GF-D8 (cell line): ENCODE results near the gene FLNC.

Source experiments
- DNase-seq: peaks from one replicate; lab custom pipeline; 2025; lab: John Stamatoyannopoulos, UW

FLNC gene

DNA sequence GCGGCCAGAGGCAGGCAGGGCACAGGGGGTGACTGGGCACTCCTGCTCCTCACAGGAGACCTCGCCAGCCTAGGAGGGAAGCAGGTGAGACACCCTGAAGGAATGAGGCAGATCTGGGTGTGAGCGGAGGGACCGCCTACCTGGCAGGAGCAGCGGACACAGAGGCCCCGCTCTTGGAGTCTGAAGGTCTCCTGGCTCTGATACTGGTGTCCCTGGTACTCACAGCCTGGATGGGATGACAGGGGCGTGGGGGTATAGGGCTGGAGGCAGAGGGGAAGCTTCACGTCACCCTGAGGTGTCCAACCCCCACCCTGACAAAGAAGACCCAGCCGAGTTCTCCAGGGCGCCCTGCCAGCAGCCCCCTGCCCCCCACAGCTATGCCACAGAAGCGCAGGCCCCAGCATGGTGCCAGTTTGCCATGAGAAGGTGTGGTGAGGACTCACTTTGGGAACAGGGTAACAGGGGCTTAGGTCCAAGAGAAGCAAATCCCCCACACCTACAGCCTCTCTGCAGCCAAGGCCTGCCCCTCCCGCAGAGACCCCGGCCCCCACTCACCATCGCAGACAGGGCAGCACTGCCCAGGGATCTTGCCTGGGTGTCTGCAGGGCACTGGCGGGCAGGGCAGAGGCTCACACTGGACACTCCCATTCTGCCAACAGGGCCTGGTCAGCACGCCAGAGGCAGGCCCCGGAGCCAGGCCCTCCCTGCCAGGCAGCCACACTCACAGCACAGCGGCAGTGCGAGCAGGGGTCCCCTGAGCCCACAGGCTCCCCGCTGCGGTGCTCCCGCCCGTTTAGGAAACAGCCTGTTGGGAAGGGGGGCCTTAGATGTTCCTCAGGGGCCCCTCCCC is 63.3 kb downstream of the FLNC start:
- no peak for DNase-seq

DNA sequence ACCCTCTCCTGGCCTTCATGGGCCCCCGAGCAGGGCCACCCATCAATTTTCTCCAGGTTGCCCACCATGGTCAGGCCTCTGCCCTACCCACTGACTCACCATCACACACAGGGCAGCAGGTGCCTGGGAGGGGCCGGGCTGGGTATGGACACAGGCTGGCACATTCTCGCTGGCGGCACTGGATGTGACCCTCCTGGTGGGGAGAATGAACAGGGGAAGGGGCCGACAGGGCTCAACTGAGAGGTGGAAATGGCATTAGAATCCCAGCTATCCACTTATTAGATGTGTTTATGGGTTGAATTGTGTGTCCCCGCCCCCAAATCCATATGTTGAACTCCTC is 63.9 kb downstream of the FLNC start:
- DNase-seq = no peak

DNA sequence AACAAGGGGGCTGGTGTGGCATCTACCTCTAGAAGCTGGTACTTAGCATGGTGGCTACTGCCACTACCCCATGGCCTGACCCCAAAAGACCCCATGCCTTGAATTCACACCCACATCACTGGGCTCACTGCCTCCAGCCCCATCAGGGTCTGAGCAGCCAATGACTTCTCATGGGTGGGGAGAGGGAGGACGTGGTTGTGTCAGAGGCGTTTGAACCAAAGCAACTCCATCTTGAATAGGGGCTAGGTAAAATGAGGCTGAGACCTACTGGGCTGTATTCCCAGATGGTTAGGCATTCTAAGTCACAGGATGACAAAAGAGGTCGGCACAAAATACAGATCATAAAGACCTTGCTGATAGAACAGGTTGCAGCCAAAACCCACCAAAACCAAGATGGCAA is 65.1 kb downstream of the FLNC start:
- DNase-seq = no peak

DNA sequence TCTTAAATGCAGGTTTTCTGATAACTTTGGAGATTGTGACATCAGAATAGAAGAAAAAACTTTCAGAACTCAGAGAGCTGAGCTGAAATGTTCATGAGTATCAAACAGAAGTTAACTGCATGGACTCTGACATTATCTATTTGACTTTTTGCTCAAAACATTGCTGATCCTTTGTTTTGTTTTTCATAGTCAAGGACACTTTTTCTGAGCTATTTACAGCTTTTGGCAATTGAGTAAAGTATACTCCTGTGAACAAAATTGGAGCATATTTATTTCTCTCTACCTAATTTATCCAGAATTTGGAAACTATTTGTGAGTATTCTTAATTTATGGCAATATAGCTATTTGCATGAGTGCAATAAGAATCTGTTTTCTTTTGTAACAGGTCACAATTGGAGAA is 69.2 kb downstream of the FLNC start:
- DNase-seq = no peak

DNA sequence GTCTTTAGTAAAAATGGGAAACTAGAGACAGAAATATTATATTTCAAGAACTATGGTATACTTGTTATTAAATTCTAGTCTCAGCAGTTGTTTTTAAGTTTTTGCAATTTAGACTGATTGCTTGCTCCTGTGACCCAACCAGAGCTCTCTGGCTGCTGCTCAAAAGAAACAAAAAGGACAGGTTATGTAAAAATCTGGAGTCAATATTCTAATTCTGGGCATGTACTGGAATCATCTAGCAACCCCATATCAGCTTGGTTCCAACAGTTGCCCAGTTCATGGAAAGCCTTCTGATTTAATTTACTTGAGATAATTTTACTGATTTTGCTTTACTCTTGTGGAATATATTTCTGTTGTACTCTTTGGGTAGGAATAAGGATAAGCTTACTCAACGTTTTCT is 70.0 kb downstream of the FLNC start:
- no peak for DNase-seq

DNA sequence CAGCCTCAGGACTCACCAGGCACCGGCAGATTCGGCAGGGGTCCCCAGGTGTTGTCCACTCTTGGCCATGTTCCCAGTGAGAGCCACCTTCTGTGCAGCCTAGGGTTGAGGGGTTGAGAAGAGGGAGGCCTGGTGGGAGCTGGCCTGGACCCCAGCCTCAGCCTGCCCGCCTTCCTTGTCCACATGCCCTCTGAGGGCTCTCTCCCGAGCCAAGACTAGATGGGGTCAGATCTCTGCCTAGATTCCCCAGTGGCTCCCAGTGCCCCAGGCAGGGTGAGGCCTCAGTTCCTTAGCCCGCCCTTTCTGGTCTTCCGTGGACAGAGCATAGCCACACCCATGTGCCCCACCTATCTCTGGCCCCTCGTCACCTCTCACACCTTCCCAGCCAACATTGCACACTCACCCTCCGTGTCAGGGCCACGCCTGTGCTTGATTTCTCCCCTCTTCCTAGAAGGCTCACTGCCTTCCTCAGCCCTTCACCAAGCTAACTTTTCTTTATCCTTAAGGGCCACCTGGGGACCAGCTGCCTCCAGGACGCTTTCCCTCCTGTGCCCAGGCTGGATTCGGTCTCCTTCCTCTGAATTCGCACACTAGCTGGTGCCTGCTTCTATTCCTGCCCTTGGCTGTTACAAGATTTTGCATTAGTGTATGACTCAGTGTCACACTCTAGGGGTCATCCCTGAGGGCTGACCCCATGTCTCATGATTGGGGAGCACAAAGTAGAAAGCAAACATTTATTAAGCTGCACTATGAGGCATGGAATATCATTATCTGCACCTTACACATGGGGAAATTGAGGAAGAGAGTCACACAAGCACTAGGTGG is 72.8 kb downstream of the FLNC start:
- DNase-seq = no peak

DNA sequence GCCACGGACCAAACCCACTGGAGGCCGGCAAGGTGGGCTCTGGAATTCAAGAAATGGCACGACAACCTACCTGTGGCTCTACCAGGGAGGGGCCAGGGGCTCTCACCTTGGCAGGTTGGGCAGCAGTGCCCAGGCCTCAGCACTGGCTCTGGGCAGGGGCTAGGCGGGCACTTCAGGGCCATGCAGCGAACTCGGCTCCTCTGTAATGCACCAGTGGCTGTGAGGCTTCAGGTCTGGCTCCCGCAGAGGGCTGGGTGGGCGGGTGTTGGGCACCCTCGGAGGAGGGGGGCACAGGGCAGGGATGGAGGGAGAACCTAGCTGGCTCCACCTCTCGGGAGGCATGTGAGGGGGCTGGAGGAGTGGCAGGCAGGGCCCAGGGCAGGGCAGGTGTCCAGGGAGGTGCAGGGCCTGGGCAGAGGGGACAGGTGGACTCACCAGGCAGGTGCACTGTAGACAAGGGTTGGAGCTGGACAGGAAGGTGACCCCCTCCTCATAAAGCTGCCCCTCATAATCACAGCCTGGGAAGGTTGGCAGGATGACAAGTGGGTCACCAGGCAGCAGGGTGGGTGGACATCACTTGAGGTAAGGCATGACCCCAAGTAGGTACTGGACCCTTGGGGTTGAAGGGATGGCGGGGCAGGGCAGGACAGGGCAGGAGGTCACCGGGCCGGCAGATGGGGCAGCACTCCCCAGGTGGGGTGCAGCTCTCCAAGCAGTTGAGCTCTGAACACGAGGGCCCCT is 73.6 kb downstream of the FLNC start:
- DNase-seq = no peak

DNA sequence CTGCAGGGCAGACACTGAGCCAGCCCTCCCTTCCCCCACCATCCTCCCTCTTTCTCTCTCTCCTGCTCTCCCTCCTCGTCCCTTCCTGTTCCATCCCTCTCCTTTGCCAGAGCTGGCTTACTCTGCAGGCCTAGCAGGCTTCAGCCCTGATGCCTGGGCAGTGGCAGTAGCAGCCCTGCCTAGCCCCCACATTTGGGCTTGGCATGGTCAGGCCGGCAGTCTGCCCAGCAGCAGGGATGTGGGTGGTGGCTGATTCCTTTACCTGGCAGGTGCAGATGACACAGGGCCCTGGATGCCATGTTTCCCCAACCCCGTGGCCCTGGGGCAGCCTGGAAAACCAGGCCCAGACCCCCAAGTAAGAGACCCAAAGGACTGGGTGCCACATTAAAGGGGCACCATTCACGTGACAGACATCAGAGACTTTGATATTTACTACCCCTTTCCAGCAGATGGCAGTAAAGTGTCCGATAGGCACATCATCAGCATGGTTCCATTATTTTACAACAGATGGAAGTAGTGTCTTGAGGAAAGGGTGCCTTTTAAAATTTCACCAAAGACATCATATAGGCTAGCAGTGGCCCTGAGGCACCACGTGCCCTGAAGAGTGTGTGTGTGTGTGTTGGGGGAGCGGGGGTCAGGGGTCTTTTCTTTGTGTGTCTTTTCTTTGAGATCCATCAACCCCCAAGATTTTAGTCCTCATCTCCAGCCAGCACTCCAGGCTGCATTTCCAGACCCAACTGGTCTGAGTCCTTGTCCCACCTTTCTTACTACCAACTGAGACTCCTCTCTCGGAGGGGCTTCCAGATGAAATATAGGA is 74.4 kb downstream of the FLNC start:
- peak; percentile 4 for DNase-seq

DNA sequence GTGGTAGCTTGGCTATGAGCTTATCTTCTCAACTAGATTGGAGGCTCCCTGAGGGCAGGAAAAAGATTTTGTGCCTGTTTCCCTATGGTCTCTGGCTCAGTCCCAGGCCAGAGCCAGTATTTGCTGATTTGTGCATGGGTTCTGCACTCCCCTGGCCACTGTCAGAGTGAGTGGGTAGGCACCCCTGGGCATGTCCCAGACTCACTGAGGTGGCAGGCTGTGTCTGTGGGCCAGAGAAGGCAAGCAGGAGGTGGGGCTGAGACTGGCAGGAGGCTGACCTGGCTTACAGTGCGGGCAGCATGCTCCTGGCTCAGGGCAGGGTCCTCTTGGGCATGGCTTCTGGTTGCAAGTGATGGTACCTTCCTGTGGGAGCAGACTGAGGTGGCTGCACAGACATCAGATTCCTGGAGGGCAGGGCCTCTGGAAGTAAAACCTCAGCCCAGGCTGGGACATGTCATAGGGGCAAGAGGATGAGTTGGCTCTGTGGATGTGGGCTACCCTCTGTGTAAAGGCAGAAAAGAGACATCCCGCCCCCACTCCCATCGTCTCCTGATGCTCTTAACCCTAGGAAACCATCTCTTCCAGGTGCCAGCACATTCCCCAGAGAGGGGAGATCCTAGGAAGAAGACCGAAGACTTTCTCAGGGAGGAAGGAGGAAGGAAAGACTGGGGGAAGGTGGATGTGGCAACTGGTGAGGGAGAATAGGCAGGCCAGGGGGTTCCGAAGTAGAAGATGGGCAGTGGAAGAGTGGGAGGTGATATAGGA is 76.0 kb downstream of the FLNC start:
- DNase-seq = no peak

DNA sequence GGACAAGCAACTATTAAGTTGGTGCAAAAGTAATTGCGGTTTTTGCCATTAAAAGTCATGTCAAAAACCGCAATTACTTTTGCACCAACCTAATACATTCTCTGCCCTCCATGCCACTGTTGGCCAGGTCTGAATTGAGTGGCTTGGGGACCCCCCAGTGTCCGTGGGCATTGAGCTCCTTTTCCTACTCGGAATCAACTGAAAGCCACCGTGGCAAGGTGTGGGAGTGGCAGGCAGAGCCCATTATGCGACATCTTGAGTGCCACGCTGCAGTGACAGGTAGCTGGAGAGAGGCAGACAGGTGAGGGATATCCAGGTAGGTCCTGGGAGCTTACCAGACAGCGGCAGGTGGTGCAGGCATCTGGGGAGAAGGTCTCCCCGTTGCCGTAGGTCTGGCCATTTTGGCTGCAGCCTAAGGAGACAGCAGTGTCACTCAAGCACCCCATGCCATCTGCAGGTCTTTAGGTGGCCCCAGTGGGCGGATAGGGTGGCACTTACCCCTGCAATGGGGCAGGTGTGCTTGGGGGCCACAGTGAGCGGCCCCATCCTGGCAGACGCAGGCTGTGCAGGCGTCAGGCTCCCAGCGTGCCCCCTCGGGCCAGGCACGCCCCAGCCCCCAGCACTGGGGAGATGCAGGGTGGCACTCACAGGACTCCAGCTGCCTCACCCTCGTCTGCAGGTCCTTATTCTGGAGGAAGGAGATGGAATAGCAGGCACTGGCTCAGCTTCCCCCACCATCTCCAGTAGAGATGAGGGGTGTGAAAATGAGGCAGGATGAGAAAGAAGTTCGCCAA is 76.8 kb downstream of the FLNC start:
- DNase-seq = no peak
